Activated T-helper 2 cell treated with anti-CD3 and anti-CD28 coated beads, Interferon-gamma antibody, Interleukin-2, Interleukin-4, amounts not matched to agents 10 μg/mL and 5 μg/mL and 100 μg/mL, durations not matched to agents 14 hours and 24 hours and 36 hours (primary cell): ENCODE results near the gene PCBD2. TPM values are rescaled to one million over a fixed set of nuclear protein-coding genes. Genes with fewer than 3 reads are reported as not detected.

ENCODE experiments used
- DNase-seq: peaks from one replicate; pipeline ENCODE4 v3.0.0; 2021; ENCODE audit warnings: low spot score
- H3K27ac Mint-ChIP-seq: one replicate; pipeline ENCODE4 v1.8.0; 2021; ENCODE audit warnings: mixed read lengths
- H3K27me3 Mint-ChIP-seq: one replicate; pipeline ENCODE4 v1.8.0; 2021; ENCODE audit warnings: low read depth, mixed read lengths
- H3K36me3 Mint-ChIP-seq: one replicate; pipeline ENCODE4 v1.8.0; 2021; ENCODE audit warnings: low read depth, mixed read lengths
- H3K4me1 Mint-ChIP-seq: one replicate; pipeline ENCODE4 v1.8.0; 2021; ENCODE audit warnings: low read depth, mixed read lengths
- H3K4me3 Mint-ChIP-seq: one replicate; pipeline ENCODE4 v1.8.0; 2021; ENCODE audit warnings: low read depth, mild to moderate bottlenecking, moderate library complexity, mixed read lengths
- H3K9me3 Mint-ChIP-seq: one replicate; pipeline ENCODE4 v1.8.0; 2021; ENCODE audit warnings: mixed read lengths
- intact Hi-C: fragments of 100-400 bp; cut with micrococcal nuclease; formaldehyde crosslinking; loops from one replicate; pipeline ENCODE4 v1.15.1; 2023
- total RNA-seq: library from RNA; stranded (reverse); gene quantifications from 2 replicates; pipeline ENCODE4 v1.2.3, GENCODE V29; 2022

Gene PCBD2
- total RNA-seq, 1 donor from 2014 or later = 13.3 TPM

GRCh38 chr5:134945041-134945440 lies 40.1 kb downstream of the PCBD2 start:
- Mint-ChIP-seq H3K4me1 (no peaks in the 10 kb centered on the region), H3K9me3 (no peaks in the 10 kb centered on the region), H3K36me3 (peaks cover 8% of the 10 kb centered on the region), H3K27me3 (no peaks in the 10 kb centered on the region), H3K4me3 (no peak overlapping the region), H3K27ac (no peak overlapping the region)
- intact Hi-C loops = no loop called here
- no peak for DNase-seq

- Mint-ChIP-seq H3K4me1 (no peaks in the 10 kb centered on the region), H3K27ac (no peak overlapping the region), H3K4me3 (no peak overlapping the region), H3K27me3 (no peaks in the 10 kb centered on the region), H3K36me3 (peaks cover 6% of the 10 kb centered on the region), H3K9me3 (peaks cover 6% of the 10 kb centered on the region)
- DNase-seq = no peak
- intact Hi-C loops = no loop called here
Observed at GRCh38 chr5:134948911-134949310, 44.0 kb downstream of the PCBD2 start.

- Mint-ChIP-seq H3K36me3 (peaks cover 9% of the 10 kb centered on the region), H3K27ac (no peak overlapping the region), H3K4me3 (no peak overlapping the region), H3K27me3 (no peaks in the 10 kb centered on the region), H3K4me1 (no peaks in the 10 kb centered on the region), H3K9me3 (peaks cover 10% of the 10 kb centered on the region)
- intact Hi-C loops = no loop called here
- DNase-seq = no peak
Observed at GRCh38 chr5:134949316-134949715, 44.4 kb downstream of the PCBD2 start.

GRCh38 chr5:134957920-134958608 lies 53.1 kb downstream of the PCBD2 start:
- intact Hi-C loops = no loop called here

GRCh38 chr5:134958755-134959154 lies 53.8 kb downstream of the PCBD2 start:
- DNase-seq = no peak
- intact Hi-C loops = no loop called here
- Mint-ChIP-seq H3K36me3 (peaks cover 24% of the 10 kb centered on the region), H3K4me1 (peaks cover 7% of the 10 kb centered on the region), H3K4me3 (no peak overlapping the region), H3K27ac (no peak overlapping the region), H3K9me3 (peaks cover 14% of the 10 kb centered on the region), H3K27me3 (no peaks in the 10 kb centered on the region)

More at GRCh38 chr5:134957920-134958608, 53.1 kb downstream of the PCBD2 start:
- Mint-ChIP-seq H3K27me3 (no peaks in the 10 kb centered on the region), H3K36me3 (peaks cover 21% of the 10 kb centered on the region), H3K27ac (no peak overlapping the region), H3K9me3 (peaks cover 14% of the 10 kb centered on the region), H3K4me3 (no peak overlapping the region), H3K4me1 (peaks cover 2% of the 10 kb centered on the region)
- no peak for DNase-seq

GRCh38 chr5:134963098-134963497 lies 58.2 kb downstream of the PCBD2 start:
- intact Hi-C loops = no loop called here
- Mint-ChIP-seq H3K9me3 (no peaks in the 10 kb centered on the region), H3K27me3 (no peaks in the 10 kb centered on the region), H3K4me1 (peaks cover 30% of the 10 kb centered on the region), H3K27ac (no peak overlapping the region), H3K4me3 (no peak overlapping the region), H3K36me3 (peaks cover 30% of the 10 kb centered on the region)
- DNase-seq = no peak

GRCh38 chr5:134964359-134965270 lies 59.7 kb downstream of the PCBD2 start:
- peak; percentile 14 for DNase-seq
- peak overlapping the region; percentile 79 for H3K27ac Mint-ChIP-seq
- no peaks in the 10 kb centered on the region for H3K27me3 Mint-ChIP-seq
- H3K4me3 Mint-ChIP-seq = peak overlapping the region; percentile 6
- peaks cover 28% of the 10 kb centered on the region for H3K4me1 Mint-ChIP-seq
- no peaks in the 10 kb centered on the region for H3K9me3 Mint-ChIP-seq
- intact Hi-C loops = loop anchor here (1.0 kb wide), 1 partner anchor 44 kb away; no protein-coding TSS in a partner anchor
- peaks cover 30% of the 10 kb centered on the region for H3K36me3 Mint-ChIP-seq

GRCh38 chr5:134965271-134965825 lies 60.4 kb downstream of the PCBD2 start:
- H3K9me3 Mint-ChIP-seq = no peaks in the 10 kb centered on the region
- H3K4me3 Mint-ChIP-seq = no peak overlapping the region

GRCh38 chr5:134967607-134968006 lies 62.7 kb downstream of the PCBD2 start, which contains the start of gene CATSPER3:
Gene CATSPER3 (plus strand): TSS chr5:134967907. CDS start chr5:134967992, 85 bp downstream.
- Mint-ChIP-seq H3K27ac (no peak within 1 kb of the TSS), H3K27me3 (no peaks in the 10 kb centered on the region), H3K9me3 (no peaks in the 10 kb centered on the region), H3K4me3 (no peak within 1 kb of the TSS), H3K36me3 (peaks cover 28% of the 10 kb centered on the region), H3K4me1 (peaks cover 28% of the 10 kb centered on the region)
- no peak for DNase-seq
- intact Hi-C loops = no loop called here

More at GRCh38 chr5:134965271-134965825, 60.4 kb downstream of the PCBD2 start:
- intact Hi-C loops = loop anchor here (1.0 kb wide), 1 partner anchor 45 kb away; no protein-coding TSS in a partner anchor
- no peaks in the 10 kb centered on the region for H3K27me3 Mint-ChIP-seq
- H3K36me3 Mint-ChIP-seq = peaks cover 31% of the 10 kb centered on the region
- no peak for DNase-seq
- peaks cover 28% of the 10 kb centered on the region for H3K4me1 Mint-ChIP-seq
- H3K27ac Mint-ChIP-seq = peak overlapping the region; percentile 79

- no peak overlapping the region for H3K27ac Mint-ChIP-seq
- peaks cover 28% of the 10 kb centered on the region for H3K4me1 Mint-ChIP-seq
- DNase-seq = no peak
- intact Hi-C loops = no loop called here
- no peak overlapping the region for H3K4me3 Mint-ChIP-seq
- no peaks in the 10 kb centered on the region for H3K9me3 Mint-ChIP-seq
- peaks cover 28% of the 10 kb centered on the region for H3K36me3 Mint-ChIP-seq
- no peaks in the 10 kb centered on the region for H3K27me3 Mint-ChIP-seq
Observed at GRCh38 chr5:134968055-134968454, 63.1 kb downstream of the PCBD2 start.

GRCh38 chr5:134969166-134969565 lies 64.2 kb downstream of the PCBD2 start:
- H3K36me3 Mint-ChIP-seq = peaks cover 23% of the 10 kb centered on the region
- H3K27me3 Mint-ChIP-seq = no peaks in the 10 kb centered on the region
- no peaks in the 10 kb centered on the region for H3K9me3 Mint-ChIP-seq
- H3K4me1 Mint-ChIP-seq = peaks cover 21% of the 10 kb centered on the region
- no peak overlapping the region for H3K4me3 Mint-ChIP-seq
- intact Hi-C loops = no loop called here
- no peak for DNase-seq
- H3K27ac Mint-ChIP-seq = no peak overlapping the region

GRCh38 chr5:134975078-134975715 lies 70.3 kb downstream of the PCBD2 start:
- Mint-ChIP-seq H3K4me3 (no peak overlapping the region), H3K4me1 (no peaks in the 10 kb centered on the region), H3K36me3 (peaks cover 13% of the 10 kb centered on the region), H3K27me3 (no peaks in the 10 kb centered on the region), H3K9me3 (peaks cover 17% of the 10 kb centered on the region), H3K27ac (no peak overlapping the region)
- DNase-seq = no peak
- intact Hi-C loops = no loop called here
